AG04450 (cell line): ENCODE results near the gene SLAMF6. TPM values are rescaled to one million over a fixed set of nuclear protein-coding genes. Genes with fewer than 3 reads are reported as not detected.

Source experiments
- CTCF ChIA-PET: fragments of 300-600, 350-600 bp; formaldehyde crosslinking; extraction: SDS; loops from one replicate; lab custom pipeline; 2022; ENCODE audit warnings: antibody characterized with exemption, inconsistent platforms; lab: Charles Lee
- POLR2A ChIA-PET: fragments of 350-600 bp; formaldehyde crosslinking; extraction: SDS; loops from one replicate; lab custom pipeline; 2021; ENCODE audit warnings: antibody characterized with exemption, inconsistent platforms; lab: Yijun Ruan, JAX
- DNase-seq: peaks from one replicate; pipeline ENCODE4 v3.0.0-alpha.2; 2011; ENCODE audit warnings: low read depth, low spot score
- H3K27ac ChIP-seq: one replicate; pipeline ENCODE4 v1.5.1; 2012; ENCODE audit warnings: low read depth, low read length, control low read depth
- H3K27me3 ChIP-seq: one replicate; pipeline ENCODE4 v1.6.0; 2012; ENCODE audit warnings: low read length; ENCODE audit not compliant: control insufficient read depth, insufficient read depth
- H3K4me3 ChIP-seq: 2 replicates; pipeline ENCODE4 v1.5.1; 2011; ENCODE audit warnings: mild to moderate bottlenecking, low read depth, low read length, control low read depth
- H3K9me3 ChIP-seq: 2 replicates; pipeline ENCODE4 v1.5.1; 2012; ENCODE audit warnings: low read length; ENCODE audit not compliant: control insufficient read depth, insufficient read depth
- CTCF ChIP-seq: IDR thresholded peaks from 2 replicates; pipeline ENCODE4 v1.5.1; 2011; ENCODE audit warnings: low read depth, low read length, control low read depth, inconsistent platforms
- polyA plus RNA-seq: library from polyadenylated mRNA; depleted of rRNA; stranded (reverse); fragments of >200 nt; gene quantifications from 2 replicates; pipeline ENCODE4 v1.2.3, GENCODE V29; 2011

Gene SLAMF6
- polyA plus RNA-seq, 1 experiment: not detected

- H3K27me3 ChIP-seq: no peaks in the 10 kb centered on the region
- ChIA-PET POLR2A (no interaction called here), CTCF (no interaction called here)
- H3K4me3 ChIP-seq: no peak overlapping the region
- H3K9me3 ChIP-seq: no peaks in the 10 kb centered on the region
- TF ChIP-seq CTCF: no peak
- DNase-seq: no peak
- no peak overlapping the region for H3K27ac ChIP-seq
Measured at GRCh38 chr1:160558660-160559380, 35.8 kb upstream of the SLAMF6 start.

DNA sequence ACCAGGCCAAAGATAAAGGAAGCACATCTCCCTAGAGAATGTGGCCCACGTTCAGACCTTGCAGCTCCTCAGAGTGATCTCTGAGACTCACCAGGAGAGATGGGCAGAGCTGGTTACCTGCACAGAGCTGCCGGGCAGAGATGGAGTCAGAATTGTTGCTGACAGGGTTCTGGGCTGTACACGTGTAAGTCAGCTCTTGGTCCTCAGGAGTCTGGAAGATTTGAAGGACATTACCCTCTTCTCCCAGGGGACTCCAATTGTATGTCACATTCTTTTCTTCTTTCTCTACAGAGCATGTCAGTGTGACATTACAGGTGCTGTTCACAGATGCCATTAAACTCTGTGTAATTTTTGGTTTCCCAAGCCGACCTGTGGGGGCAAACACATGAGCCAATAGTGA is 30.7 kb upstream of the SLAMF6 start:
- ChIA-PET CTCF (interaction anchor here (1.4 kb wide), 1 partner anchor 9 kb away, joined by 5 read pairs; no protein-coding TSS in a partner anchor), POLR2A (no interaction called here)
- no peak overlapping the region for H3K4me3 ChIP-seq
- no peak overlapping the region for H3K27ac ChIP-seq
- DNase-seq: no peak
- no peaks in the 10 kb centered on the region for H3K27me3 ChIP-seq
- no peak for TF ChIP-seq CTCF
- no peaks in the 10 kb centered on the region for H3K9me3 ChIP-seq

GRCh38 chr1:160552425-160552824 is 29.4 kb upstream of the SLAMF6 start:
- Histone ChIP-seq H3K27me3 (no peaks in the 10 kb centered on the region), H3K9me3 (no peaks in the 10 kb centered on the region), H3K27ac (no peak overlapping the region), H3K4me3 (no peak overlapping the region)
- TF ChIP-seq CTCF: no peak
- DNase-seq: no peak
- ChIA-PET POLR2A (no interaction called here), CTCF (no interaction called here)

- no peak for DNase-seq
- CTCF ChIA-PET: no interaction called here
- no peak overlapping the region for H3K27ac ChIP-seq
- POLR2A ChIA-PET: no interaction called here
- no peak for TF ChIP-seq CTCF
- no peaks in the 10 kb centered on the region for H3K27me3 ChIP-seq
- no peaks in the 10 kb centered on the region for H3K9me3 ChIP-seq
- H3K4me3 ChIP-seq: no peak overlapping the region
Measured at GRCh38 chr1:160550572-160551034, 27.5 kb upstream of the SLAMF6 start.

DNA sequence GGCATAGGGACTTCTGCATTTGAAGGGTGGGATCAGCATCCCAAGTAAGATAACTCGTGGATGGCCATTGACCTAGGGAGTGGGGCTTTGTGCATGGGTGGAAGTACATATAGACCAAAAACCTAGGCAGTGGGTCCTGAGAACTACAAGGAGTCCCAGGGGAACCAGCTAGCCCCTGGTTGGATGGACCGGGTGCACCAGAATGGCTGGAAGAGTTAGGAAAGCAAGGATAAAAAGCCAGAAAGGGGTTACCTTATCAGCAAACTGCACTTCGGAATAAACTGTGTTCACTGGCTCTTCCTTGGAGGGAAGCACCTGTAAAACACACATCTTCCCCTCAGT is 26.6 kb upstream of the SLAMF6 start:
- no peak overlapping the region for H3K27ac ChIP-seq
- DNase-seq: no peak
- H3K4me3 ChIP-seq: no peak overlapping the region
- no peak for TF ChIP-seq CTCF
- no peaks in the 10 kb centered on the region for H3K9me3 ChIP-seq
- POLR2A ChIA-PET: no interaction called here
- CTCF ChIA-PET: no interaction called here
- H3K27me3 ChIP-seq: no peaks in the 10 kb centered on the region
